ENCODE measurements around the gene PTPN1.

GRCh38 chr20:50624351-50625016 is 114.3 kb downstream of the PTPN1 start:
- no peak for TF ChIP-seq POLR2A (IDR thresholded peaks at IDR 0.05; ENCODE audit: insufficient read depth in 1 of 2, low read depth in 2 of 2, low read length in 2 of 2)
- no peak for TF ChIP-seq SIN3B (IDR thresholded peaks at IDR 0.05; ENCODE audit: low read length)
- TF ChIP-seq ZNF124 (CRISPR knock-in tag; IDR thresholded peaks at IDR 0.05) = no peak
